ENCODE results near the gene SLC13A3. TPM values are rescaled to one million over a fixed set of nuclear protein-coding genes. Genes with fewer than 3 reads are reported as not detected.

Gene SLC13A3
- total and polyA plus RNA-seq, 9 donors: 0.36 to 7.1 (median 4.6) TPM

DNA sequence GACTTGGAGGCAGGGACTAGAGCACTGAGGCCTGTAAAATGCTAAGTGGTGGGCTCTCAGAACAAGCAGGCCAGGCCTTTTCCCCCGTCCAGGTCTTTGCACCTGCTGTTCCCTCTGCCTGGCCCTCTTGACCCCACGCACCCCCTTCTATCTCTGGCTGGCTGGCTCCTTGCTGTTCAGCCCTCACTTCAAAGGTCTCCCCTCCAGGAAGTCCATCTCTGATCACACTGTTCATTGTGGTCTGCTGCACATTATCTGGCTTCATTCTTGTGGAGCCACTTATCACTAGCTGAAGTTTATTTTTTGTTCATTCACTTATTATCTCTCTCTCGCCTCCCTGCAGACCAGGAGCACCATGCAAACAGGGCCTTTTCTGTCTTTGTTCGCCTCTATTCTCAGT, 24.5 kb downstream of the SLC13A3 start:
- H3K36me3 ChIP-seq: no peaks in the 10 kb centered on the region
- no peaks in the 10 kb centered on the region for H3K4me1 ChIP-seq (ENCODE audit: insufficient read depth)
- TF ChIP-seq POLR2A (IDR thresholded peaks at IDR 0.05): no peak
- H3K9me3 ChIP-seq: peaks cover 0 to 3% of the 10 kb centered on the region in 2 donors
- no peaks in the 10 kb centered on the region for H3K27me3 ChIP-seq
- H3K4me3 ChIP-seq: no peak overlapping the region
- no peak for DNase-seq
- intact Hi-C loops (cut with DNase I): no loop called here
- WGBS, 3 donors: 70 to 84% (median 73%) methylated on average over 4 of the region's 4 CpGs
- H3K27ac ChIP-seq: no peak overlapping the region

DNA sequence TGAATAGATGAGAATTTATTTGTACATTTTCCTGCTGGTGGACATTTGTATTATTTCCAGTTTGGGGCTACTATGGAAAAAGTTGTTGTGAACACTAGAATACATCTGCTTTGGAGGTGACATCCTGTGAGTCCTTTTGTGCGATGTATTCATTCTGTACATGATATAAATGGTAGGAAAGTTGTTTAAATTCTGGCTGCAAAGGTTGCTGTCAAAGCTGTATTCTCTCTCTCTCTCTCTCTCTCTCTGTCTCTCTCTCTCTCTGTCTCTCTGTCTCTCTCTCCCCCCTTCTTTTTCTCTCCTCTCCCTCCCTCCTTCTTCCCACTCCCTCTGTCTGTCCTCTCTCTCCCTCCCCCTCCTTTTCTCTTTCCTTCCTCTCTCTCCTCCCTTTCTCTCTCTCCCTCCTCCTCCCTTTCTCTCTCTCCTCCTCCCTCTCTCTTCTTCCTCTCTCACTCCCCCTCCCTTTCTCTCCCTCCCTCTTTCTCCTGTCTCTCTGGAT, 25.3 kb downstream of the SLC13A3 start:
- H3K27ac ChIP-seq: no peak overlapping the region
- 95 to 100% (median 98%) methylated on average over 1 of the region's 1 CpG for WGBS, 3 donors
- no peak for DNase-seq
- H3K36me3 ChIP-seq: no peaks in the 10 kb centered on the region
- H3K4me1 ChIP-seq (ENCODE audit: insufficient read depth): no peaks in the 10 kb centered on the region
- no peak overlapping the region for H3K4me3 ChIP-seq
- H3K27me3 ChIP-seq: no peaks in the 10 kb centered on the region
- peaks cover 0 to 3% of the 10 kb centered on the region in 2 donors for H3K9me3 ChIP-seq
- intact Hi-C loops (cut with DNase I): no loop called here
- TF ChIP-seq, protein P1, sequence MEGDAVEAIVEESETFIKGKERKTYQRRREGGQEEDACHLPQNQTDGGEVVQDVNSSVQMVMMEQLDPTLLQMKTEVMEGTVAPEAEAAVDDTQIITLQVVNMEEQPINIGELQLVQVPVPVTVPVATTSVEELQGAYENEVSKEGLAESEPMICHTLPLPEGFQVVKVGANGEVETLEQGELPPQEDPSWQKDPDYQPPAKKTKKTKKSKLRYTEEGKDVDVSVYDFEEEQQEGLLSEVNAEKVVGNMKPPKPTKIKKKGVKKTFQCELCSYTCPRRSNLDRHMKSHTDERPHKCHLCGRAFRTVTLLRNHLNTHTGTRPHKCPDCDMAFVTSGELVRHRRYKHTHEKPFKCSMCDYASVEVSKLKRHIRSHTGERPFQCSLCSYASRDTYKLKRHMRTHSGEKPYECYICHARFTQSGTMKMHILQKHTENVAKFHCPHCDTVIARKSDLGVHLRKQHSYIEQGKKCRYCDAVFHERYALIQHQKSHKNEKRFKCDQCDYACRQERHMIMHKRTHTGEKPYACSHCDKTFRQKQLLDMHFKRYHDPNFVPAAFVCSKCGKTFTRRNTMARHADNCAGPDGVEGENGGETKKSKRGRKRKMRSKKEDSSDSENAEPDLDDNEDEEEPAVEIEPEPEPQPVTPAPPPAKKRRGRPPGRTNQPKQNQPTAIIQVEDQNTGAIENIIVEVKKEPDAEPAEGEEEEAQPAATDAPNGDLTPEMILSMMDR (IDR thresholded peaks at IDR 0.05): no peak
- TF ChIP-seq EP300 (IDR thresholded peaks at IDR 0.05) (no peak), POLR2A (IDR thresholded peaks at IDR 0.05) (no peak)

DNA sequence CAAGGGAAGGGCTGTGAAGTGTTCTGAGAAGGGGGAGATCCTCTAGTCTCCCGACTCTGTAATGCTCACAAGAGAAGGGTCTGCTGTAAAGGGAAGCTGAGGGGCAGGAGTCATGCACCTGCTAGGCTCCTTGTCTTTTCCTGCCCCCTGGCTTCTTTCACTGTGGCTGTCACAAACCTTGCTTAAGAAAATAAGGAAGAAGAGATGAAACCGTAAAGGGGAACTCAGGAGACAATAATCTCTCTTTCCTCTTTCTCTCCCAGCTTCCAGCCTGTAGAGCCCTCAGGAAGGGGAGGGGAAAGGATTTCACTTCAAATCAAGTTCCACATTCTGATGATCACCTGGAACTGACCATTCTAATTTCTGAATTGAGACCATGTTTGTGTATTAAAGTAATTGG, 26.3 kb downstream of the SLC13A3 start:
- WGBS, 3 donors: 72 to 87% (median 85%) methylated on average over 2 of the region's 2 CpGs
- intact Hi-C loops (cut with DNase I): no loop called here
- peaks cover 0 to 3% of the 10 kb centered on the region in 2 donors for H3K9me3 ChIP-seq
- TF ChIP-seq, protein P1 (IDR thresholded peaks at IDR 0.05): no peak
- TF ChIP-seq EP300 (IDR thresholded peaks at IDR 0.05): no peak
- TF ChIP-seq POLR2A (IDR thresholded peaks at IDR 0.05): no peak
- H3K27me3 ChIP-seq: no peaks in the 10 kb centered on the region
- no peaks in the 10 kb centered on the region for H3K4me1 ChIP-seq (ENCODE audit: insufficient read depth)
- no peak overlapping the region for H3K4me3 ChIP-seq
- no peaks in the 10 kb centered on the region for H3K36me3 ChIP-seq
- no peak for DNase-seq
- H3K27ac ChIP-seq: no peak overlapping the region

DNA sequence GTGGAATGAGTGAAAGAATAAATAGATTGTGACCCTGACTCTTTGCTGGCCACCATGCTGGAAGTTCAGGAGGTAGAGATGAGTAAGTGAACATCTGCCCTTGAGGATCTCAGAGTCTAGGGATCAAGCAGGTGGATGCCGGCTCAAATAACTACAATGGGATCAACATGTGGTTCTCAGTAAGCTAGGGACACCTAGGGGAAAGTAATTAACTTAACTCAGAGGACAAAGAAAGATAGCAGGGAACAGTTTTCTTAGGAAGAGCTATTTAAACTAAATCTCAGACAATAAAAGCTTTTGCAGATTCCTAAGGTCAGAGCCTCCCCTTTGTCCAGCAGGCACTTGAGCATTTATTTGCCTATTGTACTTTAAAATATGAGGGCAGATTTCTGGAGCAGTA, 29.1 kb downstream of the SLC13A3 start:
- no peaks in the 10 kb centered on the region for H3K4me1 ChIP-seq (ENCODE audit: insufficient read depth)
- WGBS, 3 donors: 54 to 58% (median 55%) methylated on average over 1 of the region's 1 CpG
- peaks cover 0 to 3% of the 10 kb centered on the region in 2 donors for H3K9me3 ChIP-seq
- H3K27me3 ChIP-seq: no peaks in the 10 kb centered on the region
- TF ChIP-seq EP300 (IDR thresholded peaks at IDR 0.05): no peak
- TF ChIP-seq, protein P1 (IDR thresholded peaks at IDR 0.05): no peak
- no peak for TF ChIP-seq POLR2A (IDR thresholded peaks at IDR 0.05)
- no peak overlapping the region for H3K27ac ChIP-seq
- H3K36me3 ChIP-seq: no peaks in the 10 kb centered on the region
- DNase-seq: no peak
- intact Hi-C loops (cut with DNase I): no loop called here
- H3K4me3 ChIP-seq: no peak overlapping the region

DNA sequence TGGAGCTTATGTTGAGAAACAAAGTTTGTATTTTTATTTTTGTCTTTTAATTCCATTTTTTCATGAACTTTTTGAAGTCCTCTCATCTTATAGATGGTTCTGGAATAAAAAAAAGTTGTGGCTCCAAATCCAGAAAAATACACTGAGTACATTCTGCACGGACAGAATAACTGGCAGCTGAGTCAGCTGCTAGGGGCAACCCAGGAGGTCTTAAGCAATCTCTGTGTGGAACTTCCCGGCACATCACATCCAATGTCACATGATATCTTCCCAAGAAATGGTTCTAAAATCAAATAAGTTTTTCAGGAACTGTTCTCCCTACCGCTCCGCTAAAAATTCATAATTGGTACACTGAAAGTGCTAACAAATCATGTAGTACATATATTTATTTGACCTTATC, 29.8 kb downstream of the SLC13A3 start:
- Histone ChIP-seq H3K4me3 (no peak overlapping the region), H3K9me3 (peaks cover 0 to 3% of the 10 kb centered on the region in 2 donors), H3K27me3 (no peaks in the 10 kb centered on the region), H3K36me3 (no peaks in the 10 kb centered on the region), H3K4me1 (ENCODE audit: insufficient read depth) (no peaks in the 10 kb centered on the region), H3K27ac (no peak overlapping the region)
- 77 to 81% (median 79%) methylated on average over 4 of the region's 4 CpGs for WGBS, 3 donors
- intact Hi-C loops (cut with DNase I): no loop called here
- TF ChIP-seq POLR2A (IDR thresholded peaks at IDR 0.05) (no peak), EP300 (IDR thresholded peaks at IDR 0.05) (no peak)
- TF ChIP-seq, protein P1 (IDR thresholded peaks at IDR 0.05): no peak
- no peak for DNase-seq

Data from ovary (tissue), 9 donors.